HEK293 (cell line): Measurements from ENCODE around the gene TRAF3IP1.

ENCODE experiments used
- CTCF ChIA-PET: fragments of 350-600 bp; formaldehyde crosslinking; extraction: SDS; loops from one replicate; lab custom pipeline; 2021; ENCODE audit warnings: antibody characterized with exemption; lab: Yijun Ruan, JAX
- POLR2A ChIA-PET: fragments of 300-600 bp; formaldehyde crosslinking; extraction: SDS; loops from one replicate; lab custom pipeline; 2020; ENCODE audit warnings: antibody characterized with exemption, inconsistent platforms; lab: Yijun Ruan, JAX
- H3K27ac ChIP-seq: fragments of 200-500 bp; sonication (Bioruptor generic); 2 replicates; pipeline ENCODE4 v1.5.1; 2014; ENCODE audit warnings: low read depth, low read length, control low read depth, inconsistent platforms; ENCODE audit errors: extremely low read depth
- H3K36me3 ChIP-seq, 2 experiments: fragments of 200-500 bp in 1 of 2; sonication (Bioruptor generic) in 1 of 2; 1 replicate in 1 of 2; 2 replicates in 1 of 2; pipeline ENCODE4 v1.5.1; 2014 to 2017; ENCODE audit warnings: inconsistent platforms in 2 of 2, low read length in 2 of 2; ENCODE audit not compliant: control insufficient read depth in 2 of 2, insufficient read depth in 1 of 2
- H3K4me1 ChIP-seq: fragments of 200-500 bp; sonication (Bioruptor generic); 2 replicates; pipeline ENCODE4 v1.5.1; 2014; ENCODE audit warnings: mild to moderate bottlenecking, low read length, inconsistent platforms; ENCODE audit not compliant: control insufficient read depth, insufficient read depth
- H3K4me3 ChIP-seq: 2 replicates; pipeline ENCODE4 v1.5.1; 2011; ENCODE audit warnings: low read depth, mild to moderate bottlenecking, control low read depth, low read length, moderate library complexity
- H3K9me3 ChIP-seq: fragments of 200-500 bp; sonication (Bioruptor generic); 2 replicates; pipeline ENCODE4 v1.5.1; 2014; ENCODE audit warnings: low read depth, low read length, inconsistent platforms; ENCODE audit not compliant: control insufficient read depth, insufficient read depth
- REPIN1 ChIP-seq: fragments of 450-650 bp; formaldehyde crosslinking; IDR thresholded peaks from 2 replicates; pipeline ENCODE4 v1.5.1; 2017; ENCODE audit warnings: missing biosample characterization, missing genetic modification characterization, low read depth
- SALL2 ChIP-seq: fragments of 450-650 bp; formaldehyde crosslinking; IDR thresholded peaks from 2 replicates; pipeline ENCODE4 v1.5.0; 2017; ENCODE audit warnings: missing biosample characterization, mild to moderate bottlenecking, missing genetic modification characterization, borderline replicate concordance
- SCRT1 ChIP-seq: fragments of 450-650 bp; formaldehyde crosslinking; IDR thresholded peaks from 2 replicates; pipeline ENCODE4 v1.5.1; 2016; ENCODE audit warnings: missing biosample characterization, missing genetic modification characterization, borderline replicate concordance
- SP7 ChIP-seq: fragments of 450-650 bp; formaldehyde crosslinking; IDR thresholded peaks from 2 replicates; pipeline ENCODE4 v1.5.1; 2016; ENCODE audit warnings: missing biosample characterization, missing genetic modification characterization
- YY2 ChIP-seq: fragments of 450-650 bp; formaldehyde crosslinking; IDR thresholded peaks from 2 replicates; pipeline ENCODE4 v1.5.1; 2016; ENCODE audit warnings: missing biosample characterization, missing genetic modification characterization
- ZBTB20 ChIP-seq: fragments of 450-650 bp; formaldehyde crosslinking; IDR thresholded peaks from 2 replicates; pipeline ENCODE4 v1.5.1; 2016; ENCODE audit warnings: missing biosample characterization, missing genetic modification characterization
- ZBTB7A ChIP-seq: fragments of 450-650 bp; formaldehyde crosslinking; IDR thresholded peaks from 2 replicates; pipeline ENCODE4 v1.5.1; 2016; ENCODE audit warnings: low read depth, missing biosample characterization, missing genetic modification characterization
- ZIC2 ChIP-seq: fragments of 450-650 bp; formaldehyde crosslinking; IDR thresholded peaks from 2 replicates; pipeline ENCODE4 v1.5.1; 2016; ENCODE audit warnings: missing biosample characterization, missing genetic modification characterization
- ZNF184 ChIP-seq: fragments of 450-650 bp; IDR thresholded peaks from 2 replicates; pipeline ENCODE4 v1.5.1; 2018; ENCODE audit warnings: missing biosample characterization, mild to moderate bottlenecking, missing genetic modification characterization
- ZNF239 ChIP-seq: fragments of 450-650 bp; formaldehyde crosslinking; IDR thresholded peaks from 2 replicates; pipeline ENCODE4 v1.5.1; 2016; ENCODE audit warnings: missing biosample characterization, missing genetic modification characterization
- ZNF354C ChIP-seq: fragments of 450-650 bp; formaldehyde crosslinking; IDR thresholded peaks from 2 replicates; pipeline ENCODE4 v1.5.1; 2016; ENCODE audit warnings: missing biosample characterization, missing genetic modification characterization, low read depth, borderline replicate concordance
- ZNF423 ChIP-seq: fragments of 450-650 bp; formaldehyde crosslinking; IDR thresholded peaks from 2 replicates; pipeline ENCODE4 v1.5.1; 2016; ENCODE audit warnings: missing biosample characterization, missing genetic modification characterization
- ZNF555 ChIP-seq: fragments of 450-650 bp; formaldehyde crosslinking; conservative IDR thresholded peaks from 2 replicates; pipeline ENCODE4 v1.5.1; 2017; ENCODE audit warnings: missing biosample characterization, mild to moderate bottlenecking, missing genetic modification characterization, inconsistent platforms
- ZNF560 ChIP-seq: fragments of 450-650 bp; formaldehyde crosslinking; IDR thresholded peaks from 2 replicates; pipeline ENCODE4 v1.5.1; 2017; ENCODE audit warnings: missing biosample characterization, missing genetic modification characterization, borderline replicate concordance
- ZNF561 ChIP-seq: fragments of 450-650 bp; IDR thresholded peaks from 2 replicates; pipeline ENCODE4 v1.5.1; 2018; ENCODE audit warnings: missing biosample characterization, missing genetic modification characterization, borderline replicate concordance
- ZNF623 ChIP-seq: fragments of 450-650 bp; formaldehyde crosslinking; IDR thresholded peaks from 2 replicates; pipeline ENCODE4 v1.5.1; 2016; ENCODE audit warnings: missing biosample characterization, missing genetic modification characterization
- ZNF768 ChIP-seq: fragments of 450-650 bp; formaldehyde crosslinking; IDR thresholded peaks from 2 replicates; pipeline ENCODE4 v1.5.1; 2018; ENCODE audit warnings: missing biosample characterization, mild to moderate bottlenecking, missing genetic modification characterization
- TF ChIP-seq, protein P1 (sequence below): fragments of 450-650 bp; formaldehyde crosslinking; IDR thresholded peaks from 2 replicates; pipeline ENCODE4 v1.5.1; 2016; ENCODE audit warnings: missing biosample characterization, missing genetic modification characterization
- TF ChIP-seq, protein P2 (sequence below): fragments of 450-650 bp; formaldehyde crosslinking; IDR thresholded peaks from 2 replicates; pipeline ENCODE4 v1.5.1; 2016; ENCODE audit warnings: missing biosample characterization, missing genetic modification characterization, borderline replicate concordance
- TF ChIP-seq, protein P3 (sequence below): fragments of 450-650 bp; formaldehyde crosslinking; conservative IDR thresholded peaks from 2 replicates; pipeline ENCODE4 v1.5.1; 2016; ENCODE audit warnings: low read depth, missing biosample characterization, missing genetic modification characterization
- TF ChIP-seq, protein P4 (sequence below): fragments of 450-650 bp; formaldehyde crosslinking; IDR thresholded peaks from 2 replicates; pipeline ENCODE4 v1.5.1; 2016; ENCODE audit warnings: missing biosample characterization, missing genetic modification characterization

The TRAF3IP1 gene

DNA sequence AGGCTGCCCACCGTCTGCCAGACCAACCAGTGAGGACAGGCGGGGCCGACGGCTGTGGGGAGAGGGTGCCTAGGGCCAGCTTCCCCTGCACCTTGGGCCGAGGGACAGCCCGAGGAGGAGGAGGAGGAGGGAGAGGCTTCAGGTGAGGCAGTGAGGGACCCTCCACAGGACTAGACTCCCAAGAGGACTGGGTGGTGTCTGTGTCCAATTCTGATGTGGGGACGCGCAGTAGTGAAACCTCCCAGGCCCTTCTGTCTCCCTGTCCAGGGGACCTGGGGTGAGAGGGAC lies 86.6 kb downstream of the TRAF3IP1 start:
- ChIA-PET CTCF (no interaction called here), POLR2A (no interaction called here)
- H3K9me3 ChIP-seq: no peaks in the 10 kb centered on the region
- H3K4me1 ChIP-seq: 0 out of 2 replicates have a peak, but pooled peaks cover 3% of the 10 kb centered on the region
- no peak for TF ChIP-seq ZNF623
- TF ChIP-seq SCRT1 (tag by site-specific recombination): no peak
- TF ChIP-seq ZIC2: no peak
- H3K4me3 ChIP-seq: no peak overlapping the region
- peaks cover 0 to 10% of the 10 kb centered on the region in 2 experiments; a peak in 1 of 3 replicates for H3K36me3 ChIP-seq
- H3K27ac ChIP-seq: no peak overlapping the region

DNA sequence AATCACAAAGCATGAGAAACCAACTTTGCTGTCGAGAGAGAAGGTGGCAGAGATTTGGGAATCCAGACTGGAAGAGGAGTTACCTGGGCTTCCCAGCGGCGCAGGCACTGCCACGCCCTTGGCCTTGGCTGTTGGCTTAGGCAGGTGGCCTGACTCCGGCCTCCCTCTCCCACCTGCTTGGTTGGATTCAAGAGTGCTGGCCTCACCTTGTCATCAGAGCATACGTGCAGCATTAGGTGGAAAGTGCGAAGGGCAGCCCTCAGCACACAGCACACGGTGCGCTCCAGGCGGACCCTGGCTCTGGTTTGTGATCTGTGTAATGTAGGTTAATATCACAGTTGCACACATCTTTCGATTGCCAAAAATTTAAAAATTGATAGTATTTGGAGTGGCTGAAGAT lies 87.2 kb downstream of the TRAF3IP1 start:
- Histone ChIP-seq H3K36me3 (peaks cover 0 to 10% of the 10 kb centered on the region in 2 experiments; a peak in 1 of 3 replicates), H3K4me3 (no peak overlapping the region), H3K27ac (no peak overlapping the region), H3K4me1 (0 out of 2 replicates have a peak, but pooled peaks cover 6% of the 10 kb centered on the region), H3K9me3 (no peaks in the 10 kb centered on the region)
- TF ChIP-seq ZNF239 (tag by site-specific recombination) (no peak), REPIN1 (no peak), SP7 (no peak), ZNF423 (tag by site-specific recombination) (no peak), ZNF354C (tag by site-specific recombination) (no peak), ZBTB7A (tag by site-specific recombination) (no peak), YY2 (tag by site-specific recombination) (no peak), ZNF184 (tag by site-specific recombination) (no peak), ZNF561 (tag by site-specific recombination) (no peak), ZNF555 (tag by site-specific recombination) (no peak), ZNF768 (no peak), ZNF560 (tag by site-specific recombination) (no peak), ZBTB20 (tag by site-specific recombination) (no peak), SALL2 (tag by site-specific recombination) (no peak)
- TF ChIP-seq, protein P1, sequence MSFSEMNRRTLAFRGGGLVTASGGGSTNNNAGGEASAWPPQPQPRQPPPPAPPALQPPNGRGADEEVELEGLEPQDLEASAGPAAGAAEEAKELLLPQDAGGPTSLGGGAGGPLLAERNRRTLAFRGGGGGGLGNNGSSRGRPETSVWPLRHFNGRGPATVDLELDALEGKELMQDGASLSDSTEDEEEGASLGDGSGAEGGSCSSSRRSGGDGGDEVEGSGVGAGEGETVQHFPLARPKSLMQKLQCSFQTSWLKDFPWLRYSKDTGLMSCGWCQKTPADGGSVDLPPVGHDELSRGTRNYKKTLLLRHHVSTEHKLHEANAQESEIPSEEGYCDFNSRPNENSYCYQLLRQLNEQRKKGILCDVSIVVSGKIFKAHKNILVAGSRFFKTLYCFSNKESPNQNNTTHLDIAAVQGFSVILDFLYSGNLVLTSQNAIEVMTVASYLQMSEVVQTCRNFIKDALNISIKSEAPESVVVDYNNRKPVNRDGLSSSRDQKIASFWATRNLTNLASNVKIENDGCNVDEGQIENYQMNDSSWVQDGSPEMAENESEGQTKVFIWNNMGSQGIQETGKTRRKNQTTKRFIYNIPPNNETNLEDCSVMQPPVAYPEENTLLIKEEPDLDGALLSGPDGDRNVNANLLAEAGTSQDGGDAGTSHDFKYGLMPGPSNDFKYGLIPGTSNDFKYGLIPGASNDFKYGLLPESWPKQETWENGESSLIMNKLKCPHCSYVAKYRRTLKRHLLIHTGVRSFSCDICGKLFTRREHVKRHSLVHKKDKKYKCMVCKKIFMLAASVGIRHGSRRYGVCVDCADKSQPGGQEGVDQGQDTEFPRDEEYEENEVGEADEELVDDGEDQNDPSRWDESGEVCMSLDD (tag by site-specific recombination): no peak
- TF ChIP-seq, protein P2, sequence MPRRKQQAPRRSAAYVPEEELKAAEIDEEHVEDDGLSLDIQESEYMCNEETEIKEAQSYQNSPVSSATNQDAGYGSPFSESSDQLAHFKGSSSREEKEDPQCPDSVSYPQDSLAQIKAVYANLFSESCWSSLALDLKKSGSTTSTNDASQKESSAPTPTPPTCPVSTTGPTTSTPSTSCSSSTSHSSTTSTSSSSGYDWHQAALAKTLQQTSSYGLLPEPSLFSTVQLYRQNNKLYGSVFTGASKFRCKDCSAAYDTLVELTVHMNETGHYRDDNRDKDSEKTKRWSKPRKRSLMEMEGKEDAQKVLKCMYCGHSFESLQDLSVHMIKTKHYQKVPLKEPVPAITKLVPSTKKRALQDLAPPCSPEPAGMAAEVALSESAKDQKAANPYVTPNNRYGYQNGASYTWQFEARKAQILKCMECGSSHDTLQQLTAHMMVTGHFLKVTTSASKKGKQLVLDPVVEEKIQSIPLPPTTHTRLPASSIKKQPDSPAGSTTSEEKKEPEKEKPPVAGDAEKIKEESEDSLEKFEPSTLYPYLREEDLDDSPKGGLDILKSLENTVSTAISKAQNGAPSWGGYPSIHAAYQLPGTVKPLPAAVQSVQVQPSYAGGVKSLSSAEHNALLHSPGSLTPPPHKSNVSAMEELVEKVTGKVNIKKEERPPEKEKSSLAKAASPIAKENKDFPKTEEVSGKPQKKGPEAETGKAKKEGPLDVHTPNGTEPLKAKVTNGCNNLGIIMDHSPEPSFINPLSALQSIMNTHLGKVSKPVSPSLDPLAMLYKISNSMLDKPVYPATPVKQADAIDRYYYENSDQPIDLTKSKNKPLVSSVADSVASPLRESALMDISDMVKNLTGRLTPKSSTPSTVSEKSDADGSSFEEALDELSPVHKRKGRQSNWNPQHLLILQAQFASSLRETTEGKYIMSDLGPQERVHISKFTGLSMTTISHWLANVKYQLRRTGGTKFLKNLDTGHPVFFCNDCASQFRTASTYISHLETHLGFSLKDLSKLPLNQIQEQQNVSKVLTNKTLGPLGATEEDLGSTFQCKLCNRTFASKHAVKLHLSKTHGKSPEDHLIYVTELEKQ (tag by site-specific recombination): no peak
- TF ChIP-seq, protein P3, sequence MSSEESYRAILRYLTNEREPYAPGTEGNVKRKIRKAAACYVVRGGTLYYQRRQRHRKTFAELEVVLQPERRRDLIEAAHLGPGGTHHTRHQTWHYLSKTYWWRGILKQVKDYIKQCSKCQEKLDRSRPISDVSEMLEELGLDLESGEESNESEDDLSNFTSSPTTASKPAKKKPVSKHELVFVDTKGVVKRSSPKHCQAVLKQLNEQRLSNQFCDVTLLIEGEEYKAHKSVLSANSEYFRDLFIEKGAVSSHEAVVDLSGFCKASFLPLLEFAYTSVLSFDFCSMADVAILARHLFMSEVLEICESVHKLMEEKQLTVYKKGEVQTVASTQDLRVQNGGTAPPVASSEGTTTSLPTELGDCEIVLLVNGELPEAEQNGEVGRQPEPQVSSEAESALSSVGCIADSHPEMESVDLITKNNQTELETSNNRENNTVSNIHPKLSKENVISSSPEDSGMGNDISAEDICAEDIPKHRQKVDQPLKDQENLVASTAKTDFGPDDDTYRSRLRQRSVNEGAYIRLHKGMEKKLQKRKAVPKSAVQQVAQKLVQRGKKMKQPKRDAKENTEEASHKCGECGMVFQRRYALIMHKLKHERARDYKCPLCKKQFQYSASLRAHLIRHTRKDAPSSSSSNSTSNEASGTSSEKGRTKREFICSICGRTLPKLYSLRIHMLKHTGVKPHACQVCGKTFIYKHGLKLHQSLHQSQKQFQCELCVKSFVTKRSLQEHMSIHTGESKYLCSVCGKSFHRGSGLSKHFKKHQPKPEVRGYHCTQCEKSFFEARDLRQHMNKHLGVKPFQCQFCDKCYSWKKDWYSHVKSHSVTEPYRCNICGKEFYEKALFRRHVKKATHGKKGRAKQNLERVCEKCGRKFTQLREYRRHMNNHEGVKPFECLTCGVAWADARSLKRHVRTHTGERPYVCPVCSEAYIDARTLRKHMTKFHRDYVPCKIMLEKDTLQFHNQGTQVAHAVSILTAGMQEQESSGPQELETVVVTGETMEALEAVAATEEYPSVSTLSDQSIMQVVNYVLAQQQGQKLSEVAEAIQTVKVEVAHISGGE (tag by site-specific recombination): no peak
- TF ChIP-seq, protein P4, sequence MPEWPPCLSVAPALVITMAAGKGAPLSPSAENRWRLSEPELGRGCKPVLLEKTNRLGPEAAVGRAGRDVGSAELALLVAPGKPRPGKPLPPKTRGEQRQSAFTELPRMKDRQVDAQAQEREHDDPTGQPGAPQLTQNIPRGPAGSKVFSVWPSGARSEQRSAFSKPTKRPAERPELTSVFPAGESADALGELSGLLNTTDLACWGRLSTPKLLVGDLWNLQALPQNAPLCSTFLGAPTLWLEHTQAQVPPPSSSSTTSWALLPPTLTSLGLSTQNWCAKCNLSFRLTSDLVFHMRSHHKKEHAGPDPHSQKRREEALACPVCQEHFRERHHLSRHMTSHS (tag by site-specific recombination): no peak
- ChIA-PET CTCF (interaction anchor here (0.5 kb wide), 1 partner anchor 21 kb away, joined by 3 read pairs; no protein-coding TSS in a partner anchor), POLR2A (no interaction called here)
